ENCODE results near the gene SPATA9. TPM values are rescaled to one million over a fixed set of nuclear protein-coding genes. Genes with fewer than 3 reads are reported as not detected.
A peak's percentile ranks its signal among the peaks of the same experiment; 100 is the strongest.
"Not testable (repeated sequence)": the region's sequence is repeated elsewhere in the genome, so short reads cannot be mapped to it uniquely, and the experiment has no call there.

Gene SPATA9
- total RNA-seq, 1 experiment from 2014 or later = 0.55 TPM

DNA sequence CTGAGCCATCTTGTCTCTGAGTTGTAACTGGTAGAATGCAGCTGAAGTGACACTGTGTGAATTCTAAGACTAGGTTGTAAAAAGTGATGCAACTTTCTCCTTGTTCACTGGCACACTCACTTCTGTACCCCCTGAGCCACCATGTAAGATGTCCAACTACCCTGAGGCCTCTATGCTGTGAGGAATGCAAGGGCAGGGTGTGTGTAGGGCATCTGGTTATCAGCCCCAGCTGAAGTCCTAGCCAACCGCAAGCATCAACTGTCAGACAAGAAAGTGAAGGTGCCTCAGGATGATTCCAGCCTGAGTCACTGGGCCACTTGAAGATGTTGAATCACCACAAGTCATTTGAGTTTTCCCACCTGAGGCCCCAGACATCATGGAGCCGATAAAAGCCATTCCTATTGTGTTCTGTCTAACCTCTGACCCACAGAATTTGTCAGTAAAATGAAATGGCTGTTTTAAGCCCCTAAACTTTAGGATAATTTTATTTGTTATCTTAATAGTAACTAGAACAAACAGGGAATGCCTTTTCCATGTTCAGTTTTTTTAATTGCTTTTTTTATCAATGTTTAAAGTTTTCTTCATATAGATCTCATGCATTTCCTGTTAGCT lies 29.7 kb upstream of the SPATA9 start:
- H4K20me1 ChIP-seq (ENCODE audit: insufficient read depth) = no peaks in the 10 kb centered on the region
- no peak for TF ChIP-seq EZH2 (IDR thresholded peaks at IDR 0.05; ENCODE audit: low read depth)
- TF ChIP-seq, protein P1, sequence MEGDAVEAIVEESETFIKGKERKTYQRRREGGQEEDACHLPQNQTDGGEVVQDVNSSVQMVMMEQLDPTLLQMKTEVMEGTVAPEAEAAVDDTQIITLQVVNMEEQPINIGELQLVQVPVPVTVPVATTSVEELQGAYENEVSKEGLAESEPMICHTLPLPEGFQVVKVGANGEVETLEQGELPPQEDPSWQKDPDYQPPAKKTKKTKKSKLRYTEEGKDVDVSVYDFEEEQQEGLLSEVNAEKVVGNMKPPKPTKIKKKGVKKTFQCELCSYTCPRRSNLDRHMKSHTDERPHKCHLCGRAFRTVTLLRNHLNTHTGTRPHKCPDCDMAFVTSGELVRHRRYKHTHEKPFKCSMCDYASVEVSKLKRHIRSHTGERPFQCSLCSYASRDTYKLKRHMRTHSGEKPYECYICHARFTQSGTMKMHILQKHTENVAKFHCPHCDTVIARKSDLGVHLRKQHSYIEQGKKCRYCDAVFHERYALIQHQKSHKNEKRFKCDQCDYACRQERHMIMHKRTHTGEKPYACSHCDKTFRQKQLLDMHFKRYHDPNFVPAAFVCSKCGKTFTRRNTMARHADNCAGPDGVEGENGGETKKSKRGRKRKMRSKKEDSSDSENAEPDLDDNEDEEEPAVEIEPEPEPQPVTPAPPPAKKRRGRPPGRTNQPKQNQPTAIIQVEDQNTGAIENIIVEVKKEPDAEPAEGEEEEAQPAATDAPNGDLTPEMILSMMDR (conservative IDR thresholded peaks at IDR 0.05) = no peak
- DNase-seq = peak; percentile 86 to 99
- H3K4me3 ChIP-seq = no peak overlapping the region
- peaks cover 18% of the 10 kb centered on the region for H3F3A ChIP-seq (ENCODE audit: insufficient read depth, low read depth)
- no peak overlapping the region for H2AFZ ChIP-seq
- no peaks in the 10 kb centered on the region for H3K27me3 ChIP-seq (ENCODE audit: insufficient read depth, low read depth)
- no peaks in the 10 kb centered on the region for H3K79me2 ChIP-seq (ENCODE audit: low read depth)
- H3K9me2 ChIP-seq (ENCODE audit: insufficient read depth) = no peaks in the 10 kb centered on the region
- ChIA-PET POLR2A (ENCODE audit: unreplicated experiment) (interaction anchor here (0.6 kb wide), 2 partner anchors 15 to 108 kb away, joined by 3 to 7 read pairs; no protein-coding TSS in a partner anchor), CTCF (no interaction called here)
- H3K9me3 ChIP-seq (ENCODE audit: insufficient read depth, low read depth) = no peaks in the 10 kb centered on the region
- peak overlapping the region; percentile 74 for H3K27ac ChIP-seq
- peak overlapping the region; percentile 55 for H3K4me2 ChIP-seq
- intact Hi-C loops (cut with micrococcal nuclease; ENCODE audit: unreplicated experiment) = loop anchor here (1.0 to 10.0 kb wide), 6 partner anchors 16 to 542 kb away; partner anchors contain the start of gene RFESD
- no peaks in the 10 kb centered on the region for H3K36me3 ChIP-seq (ENCODE audit: low read depth)
- H3K4me1 ChIP-seq (replicated peaks; ENCODE audit: insufficient read depth) = peaks cover 47% of the 10 kb centered on the region
- BruUV-seq (replicated peaks) = no TSS peak

DNA sequence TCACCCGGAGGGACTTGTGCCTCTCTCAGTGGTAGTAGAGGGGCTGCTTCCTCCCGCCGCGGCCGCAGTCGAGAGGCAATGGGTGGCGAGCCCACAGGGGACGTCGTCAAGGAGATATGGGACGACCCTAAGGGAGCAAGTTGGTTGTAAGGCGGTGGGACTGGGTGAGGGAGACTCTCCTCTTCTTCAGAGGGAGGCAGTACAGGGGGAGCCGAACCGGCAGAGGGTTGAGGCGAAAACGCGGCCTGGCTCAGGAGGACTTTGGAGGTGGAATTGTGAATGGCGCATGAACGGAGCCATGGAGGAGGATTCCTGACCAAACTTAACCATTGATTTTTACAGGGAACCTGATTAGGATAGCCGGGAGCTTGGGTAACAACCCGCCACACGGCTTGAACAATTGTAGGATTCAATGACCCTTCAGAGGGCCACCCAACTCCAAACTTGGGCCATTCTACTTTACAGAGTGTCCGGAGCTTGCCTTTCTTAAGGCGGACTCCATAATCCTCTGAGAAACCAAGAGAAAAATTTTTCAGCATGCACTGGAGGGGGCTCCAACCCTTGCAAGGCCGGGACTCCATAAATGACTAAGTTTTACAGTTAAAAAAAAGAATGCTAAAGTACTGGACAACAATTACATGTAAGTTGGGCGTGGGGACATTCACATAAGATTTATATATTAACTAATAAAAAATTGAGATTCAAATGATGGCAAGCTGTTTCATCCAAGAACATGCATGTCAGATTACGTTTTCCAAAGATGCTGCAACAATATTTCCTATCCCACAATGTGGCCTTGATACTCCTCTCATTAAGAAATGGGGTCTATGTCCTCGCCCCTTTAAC lies 28.9 kb upstream of the SPATA9 start:
- no peak overlapping the region; the same call in 1 of the 2 replicates for H3K4me3 ChIP-seq
- H3K79me2 ChIP-seq (ENCODE audit: low read depth) = no peaks in the 10 kb centered on the region
- no peaks in the 10 kb centered on the region for H3K27me3 ChIP-seq (ENCODE audit: insufficient read depth, low read depth)
- no peak for TF ChIP-seq EZH2 (IDR thresholded peaks at IDR 0.05; ENCODE audit: low read depth)
- TF ChIP-seq, protein P1 (conservative IDR thresholded peaks at IDR 0.05) = no peak
- H3F3A ChIP-seq (ENCODE audit: insufficient read depth, low read depth) = peaks cover 18% of the 10 kb centered on the region
- no peaks in the 10 kb centered on the region for H3K9me3 ChIP-seq (ENCODE audit: insufficient read depth, low read depth)
- H3K4me2 ChIP-seq = peak overlapping the region; percentile 73
- H3K9me2 ChIP-seq (ENCODE audit: insufficient read depth) = no peaks in the 10 kb centered on the region
- intact Hi-C loops (cut with micrococcal nuclease; ENCODE audit: unreplicated experiment) = loop anchor here (1.0 to 10.0 kb wide), 6 partner anchors 17 to 543 kb away; partner anchors contain the start of gene RFESD
- TSS peak; percentile 41 for BruUV-seq (replicated peaks)
- POLR2A ChIA-PET (ENCODE audit: unreplicated experiment) = interaction anchor here (0.6 kb wide), 2 partner anchors 16 to 109 kb away, joined by 3 to 7 read pairs; no protein-coding TSS in a partner anchor
- peak overlapping the region; percentile 74 for H3K27ac ChIP-seq
- H3K36me3 ChIP-seq (ENCODE audit: low read depth) = no peaks in the 10 kb centered on the region
- H4K20me1 ChIP-seq (ENCODE audit: insufficient read depth) = no peaks in the 10 kb centered on the region
- no peak for DNase-seq
- peaks cover 47% of the 10 kb centered on the region for H3K4me1 ChIP-seq (replicated peaks; ENCODE audit: insufficient read depth)
- no peak overlapping the region for H2AFZ ChIP-seq
- CTCF ChIA-PET = no interaction called here

DNA sequence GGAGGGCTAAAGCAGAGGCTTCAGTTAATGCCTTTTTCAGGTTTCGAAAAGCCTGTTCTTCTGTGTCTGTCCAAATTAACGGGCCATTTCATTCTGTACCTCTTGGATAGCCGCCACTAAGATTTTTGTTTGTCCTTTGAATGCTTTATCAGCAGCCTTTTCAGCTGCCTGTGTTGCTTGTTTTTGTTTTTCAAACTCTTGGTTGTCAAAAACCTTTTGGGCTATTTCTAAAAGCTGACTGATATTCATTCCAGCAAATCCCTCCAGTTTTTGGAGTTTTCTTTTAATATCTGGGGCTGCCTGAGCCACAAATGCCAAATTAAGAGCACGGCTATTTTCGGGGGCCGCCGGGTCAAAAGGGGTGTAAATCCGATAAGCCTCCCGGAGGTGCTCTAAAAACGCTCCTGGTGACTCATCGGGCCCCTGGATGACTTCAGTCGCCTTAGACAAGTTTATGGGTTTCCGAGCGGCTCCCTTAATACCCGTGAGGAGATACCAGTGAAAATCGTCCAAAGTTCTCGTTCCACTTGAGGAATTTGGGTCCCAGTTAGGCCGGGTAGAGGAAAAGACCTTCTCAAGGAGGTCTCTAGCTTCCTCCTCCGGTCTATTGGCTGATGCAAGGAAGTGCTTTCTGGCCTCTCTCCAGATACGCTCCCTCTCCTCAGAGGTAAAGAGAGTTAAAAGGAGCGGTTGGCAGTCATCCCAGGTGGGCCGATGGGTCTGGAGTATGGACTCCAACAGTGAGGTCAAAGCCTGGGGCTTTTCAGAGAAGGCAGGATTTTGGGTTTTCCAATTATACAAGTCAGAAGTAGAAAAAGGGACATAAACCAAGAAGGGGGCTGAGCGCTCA lies 28.1 kb upstream of the SPATA9 start:
- H3K4me3 ChIP-seq = peak overlapping the region; percentile 42; the same call in 1 of the 2 replicates
- H3K4me1 ChIP-seq (replicated peaks; ENCODE audit: insufficient read depth) = peaks cover 43% of the 10 kb centered on the region
- H3K79me2 ChIP-seq (ENCODE audit: low read depth); H4K20me1 ChIP-seq (ENCODE audit: insufficient read depth); H3K36me3 ChIP-seq (ENCODE audit: low read depth); H3K9me3 ChIP-seq (ENCODE audit: insufficient read depth, low read depth); CTCF ChIA-PET; H3K9me2 ChIP-seq (ENCODE audit: insufficient read depth); H3K27me3 ChIP-seq (ENCODE audit: insufficient read depth, low read depth): not testable (repeated sequence)
- TSS peak; percentile 73 for BruUV-seq (replicated peaks)
- H2AFZ ChIP-seq = peak overlapping the region; percentile 59; the same call in 1 of the 2 replicates
- intact Hi-C loops (cut with micrococcal nuclease; ENCODE audit: unreplicated experiment) = loop anchor here (5.0 to 10.0 kb wide), 3 partner anchors 49 to 544 kb away; no protein-coding TSS in a partner anchor
- POLR2A ChIA-PET (ENCODE audit: unreplicated experiment) = interaction anchor here (0.6 kb wide), 1 partner anchor 13 kb away, joined by 5 read pairs; no protein-coding TSS in a partner anchor
- peaks cover 18% of the 10 kb centered on the region for H3F3A ChIP-seq (ENCODE audit: insufficient read depth, low read depth)
- H3K4me2 ChIP-seq = peak overlapping the region; percentile 73
- H3K27ac ChIP-seq = peak overlapping the region; percentile 74
- DNase-seq = peak; percentile 47 to 64

All from PC-9 (cell line).